Renal cortex interstitium (tissue), 11 donors: ENCODE data around the gene RHD. TPM values are rescaled to one million over a fixed set of nuclear protein-coding genes. Genes with fewer than 3 reads are reported as not detected.
"Not testable (repeated sequence)": the region's sequence is repeated elsewhere in the genome, so short reads cannot be mapped to it uniquely, and the experiment has no call there.

ENCODE experiments used
- DNase-seq, 11 donors: peaks; one replicate each; pipeline ENCODE4 v3.0.0-alpha.2; 2013; ENCODE audit warnings: low read depth in 9 of 11, low spot score in 4 of 11; ENCODE audit errors: extremely low read depth in 1 of 11
- polyA plus RNA-seq, 3 donors: library from polyadenylated mRNA; unstranded; fragments of 120-200 nt; gene quantifications; one replicate each; pipeline ENCODE4 v1.2.1, GENCODE V29; 2013; ENCODE audit not compliant: insufficient read length in 3 of 3

Gene RHD
- polyA plus RNA-seq, 3 donors, result 0.37 to 3.1 (median 0.99) TPM

DNA sequence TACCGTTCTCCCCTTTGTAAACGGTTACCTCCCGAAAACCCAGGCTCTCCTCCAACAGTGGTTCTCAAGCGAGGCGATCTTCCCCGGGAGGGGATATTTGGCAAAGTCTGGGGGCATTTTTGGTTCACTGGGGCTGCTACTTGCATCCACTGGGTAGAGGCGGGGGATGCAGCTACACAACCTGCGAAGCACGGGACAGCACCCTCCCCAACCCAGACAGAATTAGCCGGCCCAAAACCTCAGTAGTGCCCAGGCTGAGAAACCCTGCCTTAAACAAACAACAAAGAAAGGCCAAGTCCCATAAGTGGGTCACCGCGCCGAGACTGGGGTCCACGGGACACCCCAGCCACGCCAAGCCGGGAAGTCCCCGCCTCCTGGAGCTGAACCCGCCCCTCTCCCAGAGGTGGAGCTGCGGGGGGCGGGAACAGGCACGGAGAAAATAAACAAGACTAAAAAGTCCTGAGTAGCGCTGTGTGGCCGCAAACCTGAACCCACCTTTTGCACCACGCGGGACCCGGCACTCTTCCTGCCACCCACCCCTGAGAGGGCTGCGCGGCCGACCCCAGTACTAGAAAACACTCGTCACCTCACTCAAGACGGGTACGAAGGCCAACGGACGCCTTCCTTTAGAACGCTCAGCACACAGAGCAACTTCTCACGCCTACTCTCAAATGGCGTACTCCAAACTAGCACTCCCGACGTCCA lies 65.3 kb downstream of the RHD start:
- DNase-seq, result not testable (repeated sequence)

DNA sequence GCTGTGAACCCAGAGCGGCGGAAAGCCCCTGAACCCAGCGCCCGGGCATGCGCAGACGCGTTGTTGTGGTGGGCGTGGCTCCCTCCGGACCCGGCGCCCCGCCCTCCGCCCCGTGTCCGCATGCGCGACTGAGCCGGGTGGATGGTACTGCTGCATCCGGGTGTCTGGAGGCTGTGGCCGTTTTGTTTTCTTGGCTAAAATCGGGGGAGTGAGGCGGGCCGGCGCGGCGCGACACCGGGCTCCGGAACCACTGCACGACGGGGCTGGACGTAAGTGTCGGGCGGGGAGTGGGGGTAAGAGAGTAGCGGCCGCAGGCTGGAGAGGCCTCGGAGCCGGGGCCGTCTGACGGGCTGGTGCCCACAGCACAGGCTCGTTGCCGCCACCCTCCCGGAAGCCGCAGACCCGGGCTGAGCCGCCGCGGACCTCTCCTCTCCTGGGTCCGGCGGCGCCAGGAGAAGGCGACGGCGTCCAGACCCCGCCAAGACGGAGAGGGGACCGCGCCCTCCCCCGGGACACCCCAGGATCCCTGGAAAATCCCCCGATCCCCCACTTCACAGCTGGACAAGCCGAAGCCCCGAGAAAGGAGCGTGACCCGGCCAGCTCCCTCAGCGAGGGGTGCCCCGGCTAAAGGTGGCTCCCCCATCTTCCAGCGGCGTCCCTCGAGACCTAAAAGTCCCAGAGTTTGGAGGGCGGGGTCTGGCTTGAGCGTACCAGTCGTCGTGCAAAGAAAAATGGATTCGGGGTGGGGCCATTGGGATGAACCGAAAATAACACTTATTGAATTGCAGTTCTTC lies 66.1 kb downstream of the RHD start, which contains the start of gene TMEM50A:
Gene TMEM50A, plus strand, starts transcription at position 147 of the 794 bp plus-strand sequence. CDS start 2,153 bp downstream, outside the sequence.
- peak; percentile 64 to 86 (median 79) for DNase-seq

DNA sequence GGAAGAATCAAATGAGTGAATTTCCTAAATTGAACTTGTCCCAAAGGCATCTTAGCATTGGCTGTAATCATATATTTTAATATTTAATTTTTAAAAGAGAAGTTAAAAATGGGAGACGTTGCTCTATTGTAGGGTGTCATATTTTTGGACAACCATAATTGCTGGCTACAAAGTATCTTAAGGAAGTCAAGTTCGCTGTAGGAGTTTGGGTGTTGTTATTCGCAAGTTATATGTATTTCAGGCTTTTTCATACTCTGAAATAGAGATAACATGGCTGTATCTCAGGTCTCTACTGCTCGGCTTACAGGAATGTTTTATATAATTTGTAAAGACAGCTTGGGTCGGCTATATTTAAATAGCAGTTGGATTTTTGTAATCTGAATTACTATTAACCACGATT lies 66.7 kb downstream of the RHD start:
- DNase-seq, result no peak

DNA sequence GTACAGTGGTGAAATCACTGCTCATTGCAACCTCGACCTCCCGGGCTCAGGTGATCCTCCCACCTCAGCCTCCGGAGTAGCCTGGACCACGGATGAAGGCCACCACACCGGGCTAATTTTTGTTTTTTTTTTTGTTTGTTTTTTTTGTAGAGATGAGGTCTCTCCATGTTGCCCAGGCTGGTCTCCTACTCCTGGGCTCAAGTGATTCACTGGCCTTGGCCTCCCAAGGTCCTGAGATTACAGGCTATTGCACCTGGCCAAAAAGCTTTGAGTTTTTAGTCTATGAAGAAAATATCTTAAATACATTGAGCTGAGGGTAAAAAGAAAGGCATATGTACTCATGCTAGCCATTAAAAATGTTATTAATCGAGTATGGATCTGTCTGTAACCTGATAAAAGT lies 69.4 kb downstream of the RHD start:
- no peak for DNase-seq

DNA sequence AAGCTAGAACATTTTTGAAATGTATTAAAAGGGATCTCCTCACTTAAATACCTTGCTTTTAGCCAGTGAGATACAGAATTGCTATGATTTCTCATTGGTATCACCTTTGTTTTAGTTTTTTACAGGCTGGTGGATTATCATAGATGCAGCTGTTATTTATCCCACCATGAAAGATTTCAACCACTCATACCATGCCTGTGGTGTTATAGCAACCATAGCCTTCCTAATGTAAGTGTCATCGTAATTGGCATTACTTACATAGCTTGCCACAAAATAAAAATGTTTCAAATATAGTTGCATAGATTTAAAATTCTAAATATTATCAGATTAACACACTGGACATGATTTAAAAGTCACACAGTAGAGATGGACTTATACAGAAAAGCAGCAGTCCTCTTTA lies 70.5 kb downstream of the RHD start:
- no peak for DNase-seq

DNA sequence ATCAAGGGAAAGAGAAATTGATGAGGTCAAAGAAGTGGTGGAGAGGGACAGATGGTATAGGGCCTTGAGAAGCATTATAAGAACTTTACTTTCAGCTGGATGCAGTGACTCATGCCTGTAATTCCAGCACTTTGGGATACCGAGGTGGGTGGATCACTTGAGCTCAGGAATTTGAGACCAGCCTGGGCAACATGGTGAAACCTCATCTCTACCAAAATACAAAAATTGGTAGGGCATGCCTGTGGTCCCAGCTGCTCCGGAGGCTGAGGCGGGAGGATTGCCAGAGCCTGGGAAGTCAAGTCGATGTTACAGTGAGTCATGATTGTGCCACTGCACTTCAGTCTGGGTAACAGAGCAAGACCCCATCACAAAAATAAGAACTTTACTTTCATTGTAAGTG lies 71.6 kb downstream of the RHD start:
- DNase-seq, result no peak

DNA sequence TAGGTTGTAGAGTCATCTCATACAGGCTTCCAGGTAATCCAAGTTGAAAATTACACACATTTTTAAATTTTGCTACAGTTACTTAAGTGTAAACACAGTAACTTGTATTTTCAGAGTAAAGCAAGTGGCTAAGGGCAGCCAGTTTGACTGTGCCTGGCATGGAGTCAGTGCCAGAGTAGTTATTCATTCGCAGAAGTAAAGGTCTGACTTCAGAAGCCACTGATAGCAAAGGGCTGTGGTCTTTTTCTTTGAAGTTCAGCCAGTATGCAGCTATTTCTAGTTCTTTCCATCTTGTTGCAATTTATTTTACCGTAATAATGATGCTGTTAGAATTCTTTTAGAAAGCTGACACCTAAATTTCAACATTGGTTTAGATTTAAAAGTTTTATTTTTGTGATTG lies 75.2 kb downstream of the RHD start:
- no peak for DNase-seq

DNA sequence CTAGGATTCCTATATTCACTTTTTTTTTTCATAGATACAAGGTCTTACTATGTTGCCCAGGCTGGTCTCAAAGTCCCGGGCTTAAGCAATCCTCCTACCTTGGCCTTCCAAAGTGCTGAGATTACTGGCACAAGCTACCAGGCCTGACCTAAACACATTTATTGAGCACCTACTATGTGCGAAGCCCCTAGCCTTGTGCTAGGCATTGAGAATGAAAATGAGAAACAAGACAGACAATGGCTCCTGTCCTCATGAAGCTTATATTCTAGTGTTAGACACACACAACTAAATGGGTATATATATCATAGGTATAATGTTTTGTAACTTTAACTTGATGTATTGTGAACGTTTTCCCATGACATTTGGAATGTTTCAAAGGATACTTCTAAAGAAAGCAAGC lies 77.3 kb downstream of the RHD start:
- DNase-seq, result no peak

DNA sequence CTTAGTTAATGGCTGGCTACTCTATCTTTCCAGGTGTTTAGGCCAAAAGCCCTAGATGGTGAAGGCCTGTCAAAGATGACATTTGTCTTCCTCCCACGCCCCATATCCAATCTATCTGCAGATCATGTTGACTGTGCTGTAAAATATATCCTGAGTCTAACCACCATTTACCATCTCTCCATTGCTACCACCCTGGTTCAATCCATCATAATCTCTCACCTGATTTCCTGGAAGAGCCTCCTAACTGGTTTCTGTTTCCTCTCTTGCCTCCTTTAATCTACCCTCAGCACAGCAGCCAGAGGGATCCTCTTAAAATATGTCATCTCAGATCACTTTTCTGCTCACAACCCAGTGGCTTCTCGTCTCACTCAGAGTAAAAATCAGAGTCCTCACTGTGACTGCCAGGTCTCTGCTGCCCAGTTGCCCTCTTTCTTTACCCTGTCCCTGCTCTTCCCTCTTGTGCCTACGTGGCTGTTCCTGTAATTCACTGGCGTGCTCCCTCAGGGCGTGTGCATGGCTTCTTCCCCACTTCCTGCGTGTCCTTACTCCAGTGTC lies 83.6 kb downstream of the RHD start:
- DNase-seq, result no peak

DNA sequence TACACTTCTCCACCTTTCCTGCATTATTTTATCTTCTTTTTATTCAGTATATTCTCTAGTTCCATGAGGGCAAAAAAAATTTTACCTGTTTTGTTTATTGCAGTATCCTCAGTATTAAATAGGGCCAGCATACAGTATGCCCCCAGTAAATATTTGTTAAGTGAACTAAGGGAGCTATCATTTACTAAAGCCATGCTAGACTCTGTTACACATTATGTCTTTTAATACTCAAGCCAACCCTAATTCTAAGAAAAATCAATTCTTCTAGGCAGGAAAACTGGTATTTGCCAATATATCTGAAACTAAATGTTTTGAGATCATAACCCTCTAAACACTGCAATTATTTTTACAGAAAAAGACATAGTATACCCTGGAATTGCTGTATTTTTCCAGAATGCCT lies 84.1 kb downstream of the RHD start:
- no peak for DNase-seq

DNA sequence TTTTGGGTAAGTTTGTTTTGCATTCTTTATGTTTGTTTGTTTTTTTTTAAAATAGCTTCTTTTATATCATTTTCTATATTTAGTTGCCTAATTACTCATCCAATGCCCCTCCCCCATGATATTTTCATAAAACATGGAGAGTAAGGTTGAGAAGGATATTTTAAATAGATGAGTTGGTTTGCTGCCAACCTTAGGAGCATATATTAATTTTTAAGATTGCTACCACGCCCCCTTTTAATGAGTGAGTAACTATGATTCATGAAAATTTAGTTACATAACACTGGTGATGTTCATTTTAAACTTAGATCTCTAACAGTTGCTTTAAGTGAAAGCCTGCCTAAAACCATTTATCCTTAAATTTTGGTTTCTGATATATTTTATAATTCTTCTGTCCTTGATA lies 84.5 kb downstream of the RHD start:
- DNase-seq, result no peak

DNA sequence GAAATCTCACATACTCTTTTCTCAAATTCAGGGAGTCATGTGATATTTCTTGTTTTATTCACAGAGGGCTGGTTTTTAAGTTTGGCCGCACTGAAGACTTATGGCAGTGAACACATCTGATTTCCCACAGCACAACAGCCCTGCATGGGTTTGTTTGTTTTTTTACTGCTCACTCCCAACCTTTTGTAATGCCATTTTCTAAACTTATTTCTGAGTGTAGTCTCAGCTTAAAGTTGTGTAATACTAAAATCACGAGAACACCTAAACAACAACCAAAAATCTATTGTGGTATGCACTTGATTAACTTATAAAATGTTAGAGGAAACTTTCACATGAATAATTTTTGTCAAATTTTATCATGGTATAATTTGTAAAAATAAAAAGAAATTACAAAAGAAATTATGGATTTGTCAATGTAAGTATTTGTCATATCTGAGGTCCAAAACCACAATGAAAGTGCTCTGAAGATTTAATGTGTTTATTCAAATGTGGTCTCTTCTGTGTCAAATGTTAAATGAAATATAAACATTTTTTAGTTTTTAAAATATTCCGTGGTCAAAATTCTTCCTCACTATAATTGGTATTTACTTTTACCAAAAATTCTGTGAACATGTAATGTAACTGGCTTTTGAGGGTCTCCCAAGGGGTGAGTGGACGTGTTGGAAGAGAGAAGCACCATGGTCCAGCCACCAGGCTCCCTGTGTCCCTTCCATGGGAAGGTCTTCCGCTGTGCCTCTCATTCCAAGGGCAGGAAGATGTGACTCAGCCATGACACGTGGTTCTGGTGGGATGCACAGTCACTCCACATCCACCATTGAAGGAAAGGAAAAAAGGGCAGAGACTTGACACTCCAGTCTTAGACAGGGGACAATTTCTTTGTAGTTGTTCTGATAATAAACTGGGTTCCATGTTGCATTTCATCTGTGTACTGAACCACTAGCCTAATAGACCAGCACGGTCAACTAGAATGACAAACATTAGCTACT lies 88.6 kb downstream of the RHD start:
- no peak for DNase-seq

DNA sequence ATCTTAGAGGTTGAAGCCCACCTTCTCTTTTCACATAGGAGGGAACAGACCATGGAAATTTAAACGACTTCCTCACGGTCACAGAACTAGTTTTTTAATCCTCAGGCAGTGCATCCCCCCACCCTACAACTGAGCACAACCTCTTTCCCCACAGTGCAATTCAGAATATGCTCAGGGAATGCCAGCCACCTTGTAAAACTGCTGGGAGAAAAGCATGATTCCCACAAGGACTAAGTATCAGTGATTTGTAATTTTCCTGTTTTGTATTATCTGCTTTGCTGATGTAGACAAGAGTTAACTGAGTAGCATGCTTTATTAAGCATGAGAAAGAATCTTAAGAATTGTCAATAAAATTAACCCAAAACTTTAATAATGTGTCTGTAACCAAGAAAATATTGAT lies 89.6 kb downstream of the RHD start:
- DNase-seq, result no peak

DNA sequence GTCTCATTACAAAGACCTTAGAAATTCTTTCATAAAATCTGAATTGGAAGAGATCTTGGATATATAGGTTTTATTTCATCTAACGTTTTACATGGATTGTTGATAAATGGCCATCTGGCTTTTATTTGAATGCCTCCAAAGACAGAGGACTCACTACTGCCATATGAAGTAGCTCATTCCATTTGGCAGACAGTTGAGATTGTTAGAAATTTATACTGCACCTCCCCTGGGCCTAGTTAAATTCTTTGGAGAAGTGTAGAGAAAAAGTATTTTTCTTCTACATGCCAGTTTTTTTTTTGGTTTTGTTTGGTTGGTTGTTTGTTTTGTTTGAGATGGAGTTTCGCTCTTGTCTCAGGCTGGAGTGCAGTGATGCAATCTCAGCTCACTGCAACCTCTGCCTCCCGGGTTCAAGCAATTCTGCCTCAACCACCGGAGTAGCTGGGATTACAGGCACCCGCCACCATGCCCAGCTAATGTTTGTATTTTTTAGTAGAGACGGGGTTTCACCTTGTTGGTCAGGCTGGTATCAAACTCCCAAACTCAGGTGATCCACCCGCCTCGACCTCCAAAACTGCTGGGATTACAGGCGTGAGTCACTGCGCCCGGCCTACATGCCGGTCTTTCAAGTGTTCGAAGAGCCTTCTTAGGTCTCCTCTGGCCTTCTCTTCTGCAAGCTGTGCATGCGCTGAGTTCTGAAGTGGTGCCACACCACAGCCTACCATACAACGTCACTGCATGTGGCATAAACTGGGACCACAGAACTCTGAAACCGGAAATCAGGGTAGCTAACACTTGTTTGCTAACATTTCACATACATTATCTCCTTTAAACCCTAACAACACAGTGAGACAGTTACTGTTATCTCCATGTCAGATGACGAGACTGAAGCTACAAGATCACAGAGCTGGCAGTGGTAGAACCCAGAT lies 90.6 kb downstream of the RHD start:
- DNase-seq, result not testable (repeated sequence)

DNA sequence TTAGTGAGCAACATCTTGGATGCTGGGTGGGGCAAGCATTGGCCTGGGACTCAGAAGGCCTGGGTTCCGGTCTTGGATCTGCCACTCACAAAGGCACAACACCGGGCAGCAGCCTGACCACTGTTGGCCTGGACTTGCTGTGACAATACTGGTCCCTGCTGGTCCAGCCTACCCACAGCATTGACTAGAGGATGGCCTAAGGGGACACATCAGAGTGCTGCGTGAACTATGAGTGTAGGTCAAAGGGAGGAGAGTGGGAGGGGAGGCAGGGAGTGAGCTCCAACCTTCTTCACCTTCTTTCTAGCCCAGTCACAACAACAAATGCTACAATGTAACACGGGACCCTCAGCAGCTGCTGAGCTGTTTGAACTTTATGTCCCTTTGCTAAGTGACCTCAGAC lies 96.9 kb downstream of the RHD start:
- DNase-seq, result no peak

DNA sequence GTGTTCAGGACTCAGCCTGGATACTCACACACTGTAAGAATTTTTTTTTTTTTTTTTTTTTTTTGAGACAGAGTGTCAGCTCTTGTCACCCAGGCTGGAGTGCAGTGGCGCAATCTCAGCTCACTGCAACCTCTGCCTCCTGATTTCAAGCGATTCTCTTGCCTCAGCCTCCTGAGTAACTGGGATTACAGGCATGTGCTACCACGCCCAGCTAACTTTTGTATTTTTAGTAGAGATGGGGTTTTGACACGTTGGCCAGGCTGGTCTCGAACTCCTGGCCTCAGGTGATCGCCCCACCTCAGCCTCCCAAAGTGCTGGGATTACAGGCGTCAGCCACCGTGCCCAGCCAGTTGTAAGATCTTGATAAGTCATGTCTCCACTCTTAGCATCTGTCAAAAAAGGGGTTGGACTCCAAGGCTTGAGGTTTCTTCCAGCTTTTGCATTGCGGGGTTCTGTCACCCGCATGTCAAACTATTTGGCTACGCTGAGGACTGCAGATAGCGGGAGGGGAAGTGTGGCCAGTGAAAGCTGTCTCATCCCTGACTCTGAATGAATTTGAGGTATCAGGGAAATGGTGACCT lies 97.5 kb downstream of the RHD start:
- DNase-seq, result not testable (repeated sequence)

DNA sequence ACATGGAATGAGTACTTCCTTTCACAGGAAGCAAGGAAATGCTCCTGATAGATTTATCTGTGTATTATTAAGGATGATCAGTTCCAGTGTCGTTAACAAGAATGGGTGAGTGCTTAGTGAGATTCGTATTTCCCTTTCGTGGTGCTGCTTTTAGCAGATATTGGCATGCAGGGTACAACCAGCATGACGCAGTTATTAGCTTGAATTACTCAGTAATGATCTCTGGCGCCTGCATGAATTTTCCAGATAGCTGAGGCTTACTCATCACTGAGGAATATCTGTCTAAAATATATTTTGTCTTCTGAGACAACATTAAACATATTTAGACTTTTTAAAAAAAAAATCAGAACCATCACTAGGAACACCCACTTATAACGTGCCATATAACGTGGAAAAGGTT lies 99.4 kb downstream of the RHD start:
- not testable (repeated sequence) for DNase-seq

DNA sequence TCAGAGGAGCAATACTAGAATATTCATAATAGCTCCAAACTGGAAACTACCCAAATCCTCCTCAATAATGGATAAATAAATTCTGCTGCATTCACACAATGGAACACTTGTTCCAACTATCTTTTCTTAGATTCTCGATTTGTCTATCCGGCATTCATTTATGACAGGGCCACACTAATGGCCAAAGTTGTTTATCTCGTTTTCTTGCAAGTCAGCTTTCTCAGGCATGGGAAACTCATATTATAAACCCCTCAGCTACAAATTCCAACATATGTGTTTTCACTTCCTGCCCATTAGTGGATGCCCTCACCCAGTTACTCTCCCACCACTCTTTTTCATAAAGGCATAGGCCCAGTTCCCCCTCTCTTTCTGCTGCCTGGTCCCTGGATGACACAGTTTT lies 106.1 kb downstream of the RHD start:
- not testable (repeated sequence) for DNase-seq
